GM23248 (cell line): ENCODE measurements around the gene PPARGC1A. TPM values are rescaled to one million over a fixed set of nuclear protein-coding genes. Genes with fewer than 3 reads are reported as not detected.

ENCODE experiments used
- DNase-seq: peaks from one replicate; pipeline ENCODE4 v3.0.0-alpha.2; 2015
- H2AFZ ChIP-seq: fragments of 200-600 bp; sonication (generic); 2 replicates; pipeline ENCODE4 v1.6.1; 2016; ENCODE audit warnings: antibody characterized with exemption
- H3F3A ChIP-seq: fragments of 200-600 bp; sonication (generic); 2 replicates; pipeline ENCODE4 v1.6.1; 2016; ENCODE audit warnings: mild to moderate bottlenecking, antibody characterized with exemption, mixed run types; ENCODE audit not compliant: insufficient read depth
- H3K27ac ChIP-seq: fragments of 200-600 bp; sonication (generic); 2 replicates; pipeline ENCODE4 v1.5.1; 2016; ENCODE audit warnings: mild to moderate bottlenecking
- H3K27me3 ChIP-seq: fragments of 200-600 bp; sonication (generic); replicated peaks from 2 replicates; pipeline ENCODE4 v1.6.1; 2016; ENCODE audit warnings: mild to moderate bottlenecking; ENCODE audit not compliant: insufficient read depth
- H3K36me3 ChIP-seq: fragments of 200-600 bp; sonication (generic); 2 replicates; pipeline ENCODE4 v1.6.1; 2016; ENCODE audit warnings: low read depth, mild to moderate bottlenecking
- H3K4me1 ChIP-seq: fragments of 200-600 bp; sonication (generic); 2 replicates; pipeline ENCODE4 v1.6.1; 2016; ENCODE audit warnings: mild to moderate bottlenecking; ENCODE audit not compliant: insufficient read depth
- H3K4me2 ChIP-seq: fragments of 200-600 bp; sonication (generic); one replicate; pipeline ENCODE4 v1.6.1; 2016; ENCODE audit warnings: mild to moderate bottlenecking; ENCODE audit not compliant: unreplicated experiment
- H3K4me3 ChIP-seq: fragments of 200-600 bp; sonication (generic); 2 replicates; pipeline ENCODE4 v1.5.1; 2016; ENCODE audit warnings: mild to moderate bottlenecking
- H3K79me2 ChIP-seq: fragments of 200-600 bp; sonication (generic); 2 replicates; pipeline ENCODE4 v1.6.1; 2016; ENCODE audit warnings: mild to moderate bottlenecking; ENCODE audit not compliant: insufficient read depth
- H3K9ac ChIP-seq: fragments of 200-600 bp; sonication (generic); 2 replicates; pipeline ENCODE4 v1.6.1; 2016; ENCODE audit warnings: mild to moderate bottlenecking
- H3K9me2 ChIP-seq: fragments of 200-600 bp; sonication (generic); 2 replicates; pipeline ENCODE4 v1.6.1; 2016; ENCODE audit warnings: mixed run types, mild to moderate bottlenecking, moderate library complexity; ENCODE audit not compliant: insufficient read depth
- H3K9me3 ChIP-seq: fragments of 200-600 bp; sonication (generic); one replicate; pipeline ENCODE4 v1.6.1; 2017; ENCODE audit warnings: low read depth
- H4K20me1 ChIP-seq: fragments of 200-600 bp; sonication (generic); 2 replicates; pipeline ENCODE4 v1.6.0; 2016; ENCODE audit not compliant: insufficient read depth
- EZH2 ChIP-seq: fragments of 200-600 bp; sonication (generic); IDR thresholded peaks from 2 replicates; pipeline ENCODE4 v1.6.1; 2018; ENCODE audit warnings: antibody characterized with exemption, mild to moderate bottlenecking; ENCODE audit not compliant: insufficient read depth, poor library complexity, severe bottlenecking
- EZH2phosphoT487 ChIP-seq: fragments of 200-600 bp; sonication (generic); IDR thresholded peaks from 2 replicates; pipeline ENCODE4 v1.6.1; 2018; ENCODE audit warnings: antibody characterized with exemption, moderate library complexity, mild to moderate bottlenecking, low read depth; ENCODE audit not compliant: insufficient read depth
- WGBS, 2 experiments: methylation state at CpG; one replicate each; pipeline ENCODE4 v1.1.6; 2015 to 2017; ENCODE audit warnings: low lambda C conversion rate in 2 of 2, low coverage in 1 of 2; ENCODE audit errors: missing lambda C conversion rate in 2 of 2; 5-methylcytosine and 5-hydroxymethylcytosine counted together
- in situ Hi-C: fragments of 300-500 bp; cut with MboI; formaldehyde crosslinking; loops from 2 replicates; pipeline ENCODE4 v1.15.0; 2020
- polyA plus RNA-seq: library from polyadenylated mRNA; unstranded; fragments of >200 nt; fragmentation: Nextera tagmentation; extraction: Ambion mirVana; gene quantifications from 2 replicates; pipeline ENCODE4 v1.2.1, GENCODE V29; 2016
- total RNA-seq: library from RNA; depleted of rRNA; stranded (reverse); fragments of >200 nt; shearing (Covaris generic); gene quantifications from 2 replicates; pipeline ENCODE4 v1.2.3, GENCODE V29; 2014

PPARGC1A gene
- total and polyA plus RNA-seq, 2 experiments from 2014 or later: not detected

- no peak overlapping the region for H3K4me3 ChIP-seq
- no peak for DNase-seq
- no peaks in the 10 kb centered on the region for H3K9me3 ChIP-seq
- H3K27me3 ChIP-seq: no peaks in the 10 kb centered on the region
- no peak overlapping the region for H2AFZ ChIP-seq
- no peak overlapping the region for H3K27ac ChIP-seq
- no peak overlapping the region for H3K4me2 ChIP-seq
- no peaks in the 10 kb centered on the region for H3K9me2 ChIP-seq
- H3K36me3 ChIP-seq: no peaks in the 10 kb centered on the region
- no peaks in the 10 kb centered on the region for H3K79me2 ChIP-seq
- no peaks in the 10 kb centered on the region for H4K20me1 ChIP-seq
- in situ Hi-C loops: no loop called here
- no peaks in the 10 kb centered on the region for H3F3A ChIP-seq
- H3K9ac ChIP-seq: no peak overlapping the region
- WGBS, 2 experiments: 21 to 22% methylated on average over 6 of the region's 6 CpGs
- TF ChIP-seq EZH2phosphoT487 (no peak), EZH2 (no peak)
- H3K4me1 ChIP-seq: no peaks in the 10 kb centered on the region
Measured at GRCh38 chr4:23782778-23783437, 106.9 kb downstream of the PPARGC1A start.

GRCh38 chr4:23779839-23780238, 110.0 kb downstream of the PPARGC1A start:
- Histone ChIP-seq H2AFZ (no peak overlapping the region), H3K4me2 (no peak overlapping the region), H3K27ac (no peak overlapping the region), H3K27me3 (no peaks in the 10 kb centered on the region), H3K79me2 (no peaks in the 10 kb centered on the region), H3K9ac (no peak overlapping the region), H4K20me1 (no peaks in the 10 kb centered on the region), H3F3A (no peaks in the 10 kb centered on the region), H3K9me2 (no peaks in the 10 kb centered on the region), H3K4me1 (no peaks in the 10 kb centered on the region), H3K4me3 (no peak overlapping the region), H3K36me3 (no peaks in the 10 kb centered on the region), H3K9me3 (no peaks in the 10 kb centered on the region)
- no peak for DNase-seq
- TF ChIP-seq EZH2phosphoT487 (no peak), EZH2 (no peak)
- in situ Hi-C loops: no loop called here
- whole genome bisulfite sequencing, 2 experiments: 29 to 32% methylated on average over 7 of the region's 7 CpGs

- Histone ChIP-seq H4K20me1 (no peaks in the 10 kb centered on the region), H2AFZ (no peak overlapping the region), H3K79me2 (no peaks in the 10 kb centered on the region), H3K9me2 (no peaks in the 10 kb centered on the region), H3K4me1 (no peaks in the 10 kb centered on the region), H3K36me3 (no peaks in the 10 kb centered on the region), H3K4me3 (no peak overlapping the region), H3K27ac (no peak overlapping the region), H3K27me3 (no peaks in the 10 kb centered on the region), H3K9me3 (no peaks in the 10 kb centered on the region), H3K4me2 (no peak overlapping the region), H3K9ac (no peak overlapping the region), H3F3A (no peaks in the 10 kb centered on the region)
- in situ Hi-C loops: no loop called here
- no peak for TF ChIP-seq EZH2phosphoT487
- TF ChIP-seq EZH2: no peak
- no peak for DNase-seq
- WGBS, 2 experiments: 25 to 30% methylated on average over 6 of the region's 6 CpGs
Measured at GRCh38 chr4:23779422-23779821, 110.4 kb downstream of the PPARGC1A start.

- Histone ChIP-seq H3K27me3 (no peaks in the 10 kb centered on the region), H3K4me2 (no peak overlapping the region), H3K9me3 (no peaks in the 10 kb centered on the region), H3K4me3 (no peak overlapping the region), H3K79me2 (no peaks in the 10 kb centered on the region), H3K9me2 (no peaks in the 10 kb centered on the region), H2AFZ (no peak overlapping the region), H3K9ac (no peak overlapping the region), H4K20me1 (no peaks in the 10 kb centered on the region), H3K27ac (no peak overlapping the region), H3K4me1 (no peaks in the 10 kb centered on the region), H3F3A (no peaks in the 10 kb centered on the region), H3K36me3 (no peaks in the 10 kb centered on the region)
- TF ChIP-seq EZH2phosphoT487 (no peak), EZH2 (no peak)
- no peak for DNase-seq
- in situ Hi-C loops: no loop called here
Measured at GRCh38 chr4:23775694-23776093, 114.2 kb downstream of the PPARGC1A start.

GRCh38 chr4:23774909-23775308, 114.9 kb downstream of the PPARGC1A start:
- no peaks in the 10 kb centered on the region for H3K27me3 ChIP-seq
- in situ Hi-C loops: no loop called here
- no peak overlapping the region for H2AFZ ChIP-seq
- no peaks in the 10 kb centered on the region for H3K9me3 ChIP-seq
- no peak for TF ChIP-seq EZH2
- no peak for TF ChIP-seq EZH2phosphoT487
- no peaks in the 10 kb centered on the region for H4K20me1 ChIP-seq
- no peak overlapping the region for H3K27ac ChIP-seq
- no peak overlapping the region for H3K4me2 ChIP-seq
- no peaks in the 10 kb centered on the region for H3F3A ChIP-seq
- no peak overlapping the region for H3K9ac ChIP-seq
- no peak for DNase-seq
- H3K79me2 ChIP-seq: no peaks in the 10 kb centered on the region
- no peaks in the 10 kb centered on the region for H3K4me1 ChIP-seq
- WGBS, 2 experiments: 34 to 37% methylated on average over 5 of the region's 5 CpGs
- H3K4me3 ChIP-seq: no peak overlapping the region
- no peaks in the 10 kb centered on the region for H3K36me3 ChIP-seq
- H3K9me2 ChIP-seq: no peaks in the 10 kb centered on the region
